Stomach (tissue), 9 donors: ENCODE results near the gene SP4. TPM values are rescaled to one million over a fixed set of nuclear protein-coding genes. Genes with fewer than 3 reads are reported as not detected.
A peak's percentile ranks its signal among the peaks of the same experiment; 100 is the strongest.

ENCODE experiments used
- DNase-seq, 2 donors: peaks; one replicate each; pipeline versions ENCODE4 v3.0.0 to v3.0.0-alpha.2; 2013 to 2019
- H3K27ac ChIP-seq, 5 donors: fragments of 200-600 bp in 4 of 5; sonication (generic) in 4 of 5; one replicate each; pipeline ENCODE4 v1.5.1; 2013 to 2019; ENCODE audit warnings: mild to moderate bottlenecking in 1 of 5, moderate library complexity in 1 of 5
- H3K27me3 ChIP-seq, 3 donors: fragments of 200-600 bp; sonication (generic); one replicate each; pipeline ENCODE4 v1.5.1; 2017 to 2019; ENCODE audit warnings: mixed run types in 1 of 3
- H3K36me3 ChIP-seq, 4 donors: fragments of 200-600 bp; sonication (generic); 1 replicate in 3 of 4; 2 replicates in 1 of 4; pipeline ENCODE4 v1.5.1; 2016 to 2019
- H3K4me1 ChIP-seq, 4 donors: fragments of 200-600 bp; sonication (generic); one replicate each; pipeline ENCODE4 v1.5.1; 2016 to 2019
- H3K4me3 ChIP-seq, 4 donors: fragments of 200-600 bp; sonication (generic) in 3 of 4; one replicate each; pipeline ENCODE4 v1.5.1; 2016 to 2019; ENCODE audit warnings: mild to moderate bottlenecking in 1 of 4
- H3K9me3 ChIP-seq, 4 donors: fragments of 200-600 bp; sonication (generic); one replicate each; pipeline ENCODE4 v1.5.1; 2016 to 2019
- EP300 ChIP-seq: sonication (generic); formaldehyde crosslinking; IDR thresholded peaks from one replicate; pipeline ENCODE4 v1.6.1; 2017; ENCODE audit warnings: antibody characterized with exemption
- POLR2A ChIP-seq, 4 donors: fragments of 450-650 bp; IDR thresholded peaks; one replicate each; pipeline ENCODE4 v1.6.1; 2016; ENCODE audit warnings: antibody characterized with exemption in 4 of 4, control low read depth in 2 of 4, mild to moderate bottlenecking in 1 of 4, moderate library complexity in 1 of 4
- POLR2AphosphoS5 ChIP-seq, 3 donors: sonication (generic); formaldehyde crosslinking; IDR thresholded peaks; one replicate each; pipeline ENCODE4 v1.6.1; 2016; ENCODE audit warnings: antibody characterized with exemption in 3 of 3
- WGBS, 5 donors: extraction: QIAGEN DNeasy Blood & Tissue Kit in 3 of 5; methylation state at CpG; one replicate each; pipeline versions ENCODE4 v1.1.5 to v1.1.7; 2013 to 2018; 5-methylcytosine and 5-hydroxymethylcytosine counted together
- intact Hi-C: fragments of 100-400 bp; cut with DNase I; formaldehyde crosslinking; loops from one replicate; pipeline ENCODE4 v1.15.1; 2023; ENCODE audit warnings: low total_unique reads
- polyA plus RNA-seq, 3 donors: library from polyadenylated mRNA; stranded (reverse); fragments of 200-250 nt; gene quantifications; one replicate each; pipeline ENCODE4 v1.2.3, GENCODE V29; 2013
- total RNA-seq, 5 donors: library from RNA; depleted of rRNA; stranded (reverse); fragments of >200 nt; gene quantifications; one replicate each; pipeline versions ENCODE4 v1.1.0 to v1.2.3, GENCODE V29; 2014 to 2016
- TF ChIP-seq, protein P1 (sequence below), 7 experiments: fragments of 450-650 bp in 4 of 7; fragments of 200-600 bp in 3 of 7; sonication (generic) in 3 of 7; IDR thresholded peaks; one replicate each; pipeline ENCODE4 v1.5.1; 2016 to 2019; ENCODE audit warnings: antibody characterized with exemption in 7 of 7, control low read depth in 2 of 7, mild to moderate bottlenecking in 1 of 7
- donor health status: healthy with polysubstance abuse.
- donor health status: Bipolar disorder and iron deficiency.
- donor health status: healthy.

SP4 gene
- total and polyA plus RNA-seq, 8 donors: 0.58 to 16.7 (median 2.4) TPM

DNA sequence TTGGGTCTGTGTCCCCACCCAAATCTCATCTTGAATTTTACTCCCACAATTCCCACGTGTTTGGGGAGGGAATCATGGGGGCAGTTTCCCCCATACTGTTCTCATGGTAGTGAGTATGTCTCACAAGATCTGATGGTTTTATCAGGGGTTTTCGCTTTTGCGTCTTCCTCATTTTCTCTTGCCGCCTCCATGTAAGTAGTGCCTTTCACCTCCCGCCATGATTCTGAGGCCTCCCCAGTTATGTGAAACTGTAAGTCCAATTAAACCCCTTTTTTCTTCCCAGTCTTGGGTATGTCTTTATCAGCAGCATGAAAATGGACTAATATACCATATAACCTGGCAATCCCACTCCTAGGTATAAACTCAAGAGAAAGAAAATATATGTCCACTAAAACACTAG is 25.9 kb upstream of the SP4 start:
- Histone ChIP-seq H3K4me1 (no peaks in the 10 kb centered on the region), H3K4me3 (no peak overlapping the region), H3K36me3 (no peaks in the 10 kb centered on the region), H3K27me3 (no peaks in the 10 kb centered on the region), H3K9me3 (no peaks in the 10 kb centered on the region), H3K27ac (no peak overlapping the region)
- intact Hi-C loops: no loop called here
- TF ChIP-seq, protein P1, sequence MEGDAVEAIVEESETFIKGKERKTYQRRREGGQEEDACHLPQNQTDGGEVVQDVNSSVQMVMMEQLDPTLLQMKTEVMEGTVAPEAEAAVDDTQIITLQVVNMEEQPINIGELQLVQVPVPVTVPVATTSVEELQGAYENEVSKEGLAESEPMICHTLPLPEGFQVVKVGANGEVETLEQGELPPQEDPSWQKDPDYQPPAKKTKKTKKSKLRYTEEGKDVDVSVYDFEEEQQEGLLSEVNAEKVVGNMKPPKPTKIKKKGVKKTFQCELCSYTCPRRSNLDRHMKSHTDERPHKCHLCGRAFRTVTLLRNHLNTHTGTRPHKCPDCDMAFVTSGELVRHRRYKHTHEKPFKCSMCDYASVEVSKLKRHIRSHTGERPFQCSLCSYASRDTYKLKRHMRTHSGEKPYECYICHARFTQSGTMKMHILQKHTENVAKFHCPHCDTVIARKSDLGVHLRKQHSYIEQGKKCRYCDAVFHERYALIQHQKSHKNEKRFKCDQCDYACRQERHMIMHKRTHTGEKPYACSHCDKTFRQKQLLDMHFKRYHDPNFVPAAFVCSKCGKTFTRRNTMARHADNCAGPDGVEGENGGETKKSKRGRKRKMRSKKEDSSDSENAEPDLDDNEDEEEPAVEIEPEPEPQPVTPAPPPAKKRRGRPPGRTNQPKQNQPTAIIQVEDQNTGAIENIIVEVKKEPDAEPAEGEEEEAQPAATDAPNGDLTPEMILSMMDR (IDR thresholded peaks at IDR 0.05): no peak
- TF ChIP-seq POLR2AphosphoS5 (IDR thresholded peaks at IDR 0.05) (no peak), EP300 (no peak), POLR2A (IDR thresholded peaks at IDR 0.05) (no peak)
- 77 to 93% (median 88%) methylated on average over 5 of the region's 5 CpGs for WGBS, 5 donors
- no peak for DNase-seq

DNA sequence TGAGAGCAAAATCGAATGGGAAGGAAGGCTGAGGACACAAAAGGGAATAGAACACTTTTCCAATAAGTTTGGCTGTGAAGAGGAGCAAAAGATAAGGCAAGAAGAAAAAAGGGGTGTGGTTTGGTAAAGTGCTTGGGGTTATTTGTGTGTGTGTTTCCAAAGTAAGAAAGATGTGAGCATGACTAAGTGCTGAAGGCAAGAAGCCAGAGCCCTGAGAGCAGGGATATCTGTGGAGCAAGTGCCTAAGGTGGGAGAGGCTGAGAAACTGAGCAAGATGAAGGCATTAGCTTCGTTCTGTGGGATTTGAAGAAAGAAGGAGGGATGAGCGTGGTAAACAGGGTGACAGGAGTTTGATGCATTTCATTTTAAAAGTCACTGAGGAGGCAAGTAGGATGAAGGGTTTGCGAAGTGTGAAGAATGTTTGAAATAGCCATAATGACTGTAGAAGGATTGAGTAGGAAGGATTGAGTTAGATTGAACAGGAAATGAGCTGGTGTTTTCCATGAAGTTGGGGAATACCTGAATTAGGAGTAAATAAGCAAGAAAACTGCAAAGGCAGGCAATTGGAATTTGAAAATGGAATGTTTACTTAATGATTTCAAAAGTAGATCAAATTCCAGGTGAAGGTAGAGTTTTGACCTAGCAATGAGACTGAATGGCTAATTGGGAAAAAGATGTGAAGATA is 19.9 kb upstream of the SP4 start:
- H3K4me3 ChIP-seq: no peak overlapping the region
- WGBS, 5 donors: 73 to 86% (median 78%) methylated on average over 4 of the region's 4 CpGs
- no peaks in the 10 kb centered on the region for H3K27me3 ChIP-seq
- H3K9me3 ChIP-seq: no peaks in the 10 kb centered on the region
- TF ChIP-seq POLR2A (IDR thresholded peaks at IDR 0.05) (no peak), EP300 (no peak), POLR2AphosphoS5 (IDR thresholded peaks at IDR 0.05) (no peak)
- TF ChIP-seq, protein P1 (IDR thresholded peaks at IDR 0.05): no peak
- DNase-seq: no peak
- intact Hi-C loops: no loop called here
- no peaks in the 10 kb centered on the region for H3K36me3 ChIP-seq
- H3K27ac ChIP-seq: no peak overlapping the region
- no peaks in the 10 kb centered on the region for H3K4me1 ChIP-seq

DNA sequence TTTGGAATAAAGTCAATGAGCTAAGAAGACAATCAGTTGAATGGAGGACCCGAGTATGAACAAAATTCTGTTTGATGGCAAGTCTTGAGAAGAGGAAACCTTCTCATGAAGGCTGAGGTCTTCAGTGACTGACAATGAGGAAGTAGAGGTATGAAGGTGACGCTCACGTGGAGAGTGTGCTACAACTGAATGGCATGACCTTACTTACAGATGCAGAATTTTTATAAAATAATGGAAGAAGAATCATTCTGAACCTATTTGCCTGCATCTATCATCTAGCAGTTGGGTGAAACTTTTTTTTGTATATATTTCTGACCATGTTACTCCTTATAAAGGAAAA is 19.4 kb upstream of the SP4 start:
- no peaks in the 10 kb centered on the region for H3K27me3 ChIP-seq
- no peak for DNase-seq
- 60 to 93% (median 90%) methylated on average over 3 of the region's 3 CpGs for WGBS, 5 donors
- no peaks in the 10 kb centered on the region for H3K4me1 ChIP-seq
- intact Hi-C loops: no loop called here
- no peak overlapping the region for H3K27ac ChIP-seq
- H3K4me3 ChIP-seq: no peak overlapping the region
- TF ChIP-seq POLR2AphosphoS5 (IDR thresholded peaks at IDR 0.05): no peak
- no peak for TF ChIP-seq POLR2A (IDR thresholded peaks at IDR 0.05)
- TF ChIP-seq EP300: no peak
- H3K9me3 ChIP-seq: no peaks in the 10 kb centered on the region
- H3K36me3 ChIP-seq: no peaks in the 10 kb centered on the region

DNA sequence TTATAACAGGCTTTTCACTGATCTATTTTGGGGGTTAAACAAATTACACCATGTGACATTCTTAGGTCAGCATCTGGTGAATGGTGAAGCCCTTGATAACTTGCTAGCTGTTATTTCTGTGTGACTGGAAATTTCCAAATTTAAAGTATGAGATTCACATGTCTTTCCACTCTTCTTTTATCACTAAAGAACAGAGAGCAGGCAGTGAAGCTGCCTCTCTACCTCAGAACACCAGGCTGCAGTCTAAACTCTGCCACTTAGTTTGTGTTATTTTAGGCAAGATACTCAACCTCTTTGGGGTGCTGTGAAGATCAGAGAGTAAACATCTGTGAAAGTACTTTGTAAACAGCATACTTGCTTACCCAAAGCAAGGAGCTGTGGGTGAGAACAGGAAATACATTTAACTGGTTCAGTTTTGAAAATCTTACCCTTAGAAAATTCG is 15.5 kb upstream of the SP4 start:
- H3K9me3 ChIP-seq: no peaks in the 10 kb centered on the region
- H3K4me1 ChIP-seq: no peaks in the 10 kb centered on the region
- H3K27ac ChIP-seq: peak overlapping the region in 1 of 5 donors; percentile 31
- peak in 1 of 2 donors; percentile 9 for DNase-seq
- intact Hi-C loops: no loop called here
- no peaks in the 10 kb centered on the region for H3K27me3 ChIP-seq
- no peaks in the 10 kb centered on the region for H3K36me3 ChIP-seq
- 71 to 87% (median 76%) methylated on average over 1 of the region's 1 CpG for WGBS, 5 donors
- no peak overlapping the region for H3K4me3 ChIP-seq
- TF ChIP-seq POLR2A (IDR thresholded peaks at IDR 0.05): no peak
- TF ChIP-seq POLR2AphosphoS5 (IDR thresholded peaks at IDR 0.05): no peak
- TF ChIP-seq EP300: no peak
- TF ChIP-seq, protein P1 (IDR thresholded peaks at IDR 0.05): no peak

DNA sequence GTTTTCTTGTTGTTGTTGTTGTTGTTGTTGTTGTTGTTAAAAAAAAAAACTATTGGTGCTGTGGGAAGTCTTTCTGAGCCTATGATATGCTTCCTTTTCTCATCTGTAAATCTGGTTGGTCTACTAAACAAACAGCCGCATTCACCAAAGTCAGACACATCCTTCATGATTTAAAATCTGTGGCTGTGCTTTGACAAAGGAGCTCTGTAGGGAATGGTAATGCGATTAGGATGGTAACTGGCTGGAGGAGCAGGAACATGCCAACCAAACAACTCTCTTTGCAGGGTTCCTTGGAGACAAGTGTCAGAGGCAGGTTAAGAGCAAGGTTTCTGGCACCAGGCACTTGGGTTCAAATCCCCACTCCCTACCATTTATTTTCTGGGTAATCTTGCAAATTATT is 14.9 kb upstream of the SP4 start:
- Histone ChIP-seq H3K27ac (no peak overlapping the region), H3K4me1 (no peaks in the 10 kb centered on the region), H3K27me3 (no peaks in the 10 kb centered on the region), H3K36me3 (no peaks in the 10 kb centered on the region), H3K4me3 (no peak overlapping the region), H3K9me3 (no peaks in the 10 kb centered on the region)
- intact Hi-C loops: no loop called here
- no peak for TF ChIP-seq POLR2AphosphoS5 (IDR thresholded peaks at IDR 0.05)
- TF ChIP-seq, protein P1 (IDR thresholded peaks at IDR 0.05): no peak
- DNase-seq: peak in 1 of 2 donors; percentile 37
- WGBS, 5 donors: 62 to 81% (median 76%) methylated on average over 2 of the region's 2 CpGs
